ENCODE measurements around the gene TXNRD2.

- TF ChIP-seq GATA3 (IDR thresholded peaks at IDR 0.05; ENCODE audit: low read depth, low read length), result no peak
- no peak for TF ChIP-seq GATA2 (IDR thresholded peaks at IDR 0.05; ENCODE audit: low read depth, low read length)
These were observed 16.7 kb upstream of the TXNRD2 start for GRCh38 chr22:19958083-19959042.
